GM12891 (cell line): ENCODE data around the gene DNAJB14.
"Not testable (repeated sequence)": the region's sequence is repeated elsewhere in the genome, so short reads cannot be mapped to it uniquely, and the experiment has no call there.

ENCODE experiments used
- DNase-seq: peaks from one replicate; pipeline ENCODE4 v3.0.0; 2011; ENCODE audit warnings: low spot score; ENCODE audit not compliant: insufficient read length
- FAIRE-seq: peaks from 2 replicates; lab custom pipeline; 2011; peaks lifted over from hg19 to GRCh38; lab: Jason Lieb, UNC
- PAX5 ChIP-seq: IDR thresholded peaks from 2 replicates; pipeline ENCODE4 v1.6.1; 2011; ENCODE audit warnings: low read length, moderate library complexity, mild to moderate bottlenecking; ENCODE audit not compliant: insufficient read depth, severe bottlenecking
- POLR2A ChIP-seq: IDR thresholded peaks from 2 replicates; pipeline ENCODE4 v1.6.1; 2011; ENCODE audit warnings: low read depth, low read length, control low read depth
- POLR2AphosphoS5 ChIP-seq: IDR thresholded peaks from 2 replicates; pipeline ENCODE4 v1.6.1; 2011; ENCODE audit warnings: low read depth, low read length, control low read depth
- POU2F2 ChIP-seq: IDR thresholded peaks from 2 replicates; pipeline ENCODE4 v1.6.1; 2011; ENCODE audit warnings: low read depth, mild to moderate bottlenecking, control low read depth, low read length, moderate library complexity
- SPI1 ChIP-seq: IDR thresholded peaks from 2 replicates; pipeline ENCODE4 v1.6.1; 2011; ENCODE audit warnings: low read depth, low read length, control low read depth
- TAF1 ChIP-seq: IDR thresholded peaks from 2 replicates; pipeline ENCODE4 v1.6.1; 2011; ENCODE audit warnings: low read depth, low read length, control low read depth

Gene DNAJB14

GRCh38 chr4:99965674-99966350 lies 19.4 kb upstream of the DNAJB14 start:
- DNase-seq, result no peak
- no peak for FAIRE-seq
- no peak for TF ChIP-seq TAF1
- no peak for TF ChIP-seq POLR2A
- no peak for TF ChIP-seq POLR2AphosphoS5
- TF ChIP-seq POU2F2, result no peak
- TF ChIP-seq PAX5, result no peak
- no peak for TF ChIP-seq SPI1

GRCh38 chr4:99965173-99965572 lies 18.8 kb upstream of the DNAJB14 start:
- FAIRE-seq (no peak), DNase-seq (no peak)
- TF ChIP-seq POU2F2, result no peak
- TF ChIP-seq POLR2AphosphoS5, result no peak
- TF ChIP-seq POLR2A, result no peak
- TF ChIP-seq TAF1, result no peak
- no peak for TF ChIP-seq PAX5
- no peak for TF ChIP-seq SPI1

- no peak for DNase-seq
- FAIRE-seq, result no peak
- no peak for TF ChIP-seq SPI1
- TF ChIP-seq POLR2A, result no peak
- no peak for TF ChIP-seq POLR2AphosphoS5
- TF ChIP-seq PAX5, result no peak
- no peak for TF ChIP-seq TAF1
- TF ChIP-seq POU2F2, result no peak
Measured at GRCh38 chr4:99961711-99962110, 15.3 kb upstream of the DNAJB14 start.

- no peak for FAIRE-seq
- no peak for DNase-seq
- TF ChIP-seq PAX5, result no peak
- no peak for TF ChIP-seq TAF1
- no peak for TF ChIP-seq POU2F2
- TF ChIP-seq SPI1, result no peak
- no peak for TF ChIP-seq POLR2A
Measured at GRCh38 chr4:99960648-99961047, 14.2 kb upstream of the DNAJB14 start.

GRCh38 chr4:99958207-99958606 lies 11.8 kb upstream of the DNAJB14 start:
- not testable (repeated sequence) for DNase-seq, FAIRE-seq

GRCh38 chr4:99950913-99951254 lies 4.5 kb upstream of the DNAJB14 start:
- peak; percentile 5 for DNase-seq
- no peak for FAIRE-seq
- TF ChIP-seq TAF1 (no peak), POU2F2 (no peak)

GRCh38 chr4:99949999-99950912 lies 3.8 kb upstream of the DNAJB14 start, which contains the start of gene H2AZ1:
TSS of gene H2AZ1 (minus strand) at chr4:99950275. CDS start at chr4:99950170, 105 bp downstream.
- 0 out of 2 replicates have a peak, but pooled peaks have one; percentile 2 for TF ChIP-seq SPI1
- peak; percentile 99 for TF ChIP-seq POLR2AphosphoS5
- TF ChIP-seq POU2F2, result peak; percentile 96
- TF ChIP-seq POLR2A, result peak; percentile 100
- TF ChIP-seq PAX5, result no peak
- peak; percentile 96 for TF ChIP-seq TAF1
- peak; percentile 88 for DNase-seq
- FAIRE-seq, result peak; percentile 92

- FAIRE-seq (peak; percentile 79), DNase-seq (peak; percentile 18)
- TF ChIP-seq SPI1 (0 out of 2 replicates have a peak, but pooled peaks have one; percentile 0), PAX5 (no peak), TAF1 (0 out of 2 replicates have a peak, but pooled peaks have one; percentile 44), POU2F2 (peak; percentile 62; the same call in 1 of the 2 replicates), POLR2AphosphoS5 (no peak), POLR2A (no peak)
Measured at GRCh38 chr4:99949034-99949998, 2.9 kb upstream of the DNAJB14 start.

- DNase-seq, result no peak
Measured at GRCh38 chr4:99947608-99948007, 1.2 kb upstream of the DNAJB14 start.

More at GRCh38 chr4:99947608-99948007, 1.2 kb upstream of the DNAJB14 start:
- no peak for TF ChIP-seq POU2F2
- no peak for TF ChIP-seq PAX5
- TF ChIP-seq POLR2AphosphoS5, result no peak
- TF ChIP-seq SPI1, result no peak
- TF ChIP-seq TAF1, result no peak
- TF ChIP-seq POLR2A, result no peak
- FAIRE-seq, result no peak
